RWPE2 (cell line): ENCODE measurements around the gene GFRA4.
A peak's percentile ranks its signal among the peaks of the same experiment; 100 is the strongest.

Source experiments
- ATAC-seq: fragments of 200-7000 bp; cut with Tn5 transposase; 3 replicates; pipeline ENCODE4 v1.9.1; 2021; ENCODE audit warnings: low read depth
- DNase-seq: peaks from one replicate; pipeline ENCODE4 v3.0.0-alpha.2; 2020; ENCODE audit warnings: low spot score
- H3K27ac ChIP-seq: fragments of 450-650 bp; 2 replicates; pipeline ENCODE4 v1.5.1; 2017; ENCODE audit warnings: mild to moderate bottlenecking; ENCODE audit not compliant: poor library complexity, severe bottlenecking
- H3K27me3 ChIP-seq: fragments of 250-450 bp; sonication (Bioruptor Pico); 2 replicates; pipeline ENCODE4 v1.5.1; 2021; ENCODE audit warnings: mild to moderate bottlenecking, moderate library complexity; ENCODE audit not compliant: insufficient read depth, poor library complexity, severe bottlenecking
- H3K36me3 ChIP-seq: fragments of 250-450 bp; sonication (Bioruptor Pico); 2 replicates; pipeline ENCODE4 v1.5.1; 2020; ENCODE audit warnings: low read depth, mild to moderate bottlenecking, moderate library complexity
- H3K4me1 ChIP-seq: fragments of 250-450 bp; sonication (Bioruptor Pico); 2 replicates; pipeline ENCODE4 v1.5.1; 2021; ENCODE audit warnings: mild to moderate bottlenecking, moderate library complexity; ENCODE audit not compliant: insufficient read depth, poor library complexity, severe bottlenecking
- H3K4me3 ChIP-seq: fragments of 250-450 bp; sonication (Bioruptor Pico); 2 replicates; pipeline ENCODE4 v1.5.1; 2021; ENCODE audit warnings: mild to moderate bottlenecking, moderate library complexity; ENCODE audit not compliant: severe bottlenecking
- H3K9me3 ChIP-seq: fragments of 250-450 bp; sonication (Bioruptor Pico); 2 replicates; pipeline ENCODE4 v1.5.1; 2021; ENCODE audit warnings: mild to moderate bottlenecking, moderate library complexity; ENCODE audit not compliant: severe bottlenecking
- CTCF ChIP-seq: fragments of 450-650 bp; IDR thresholded peaks from one replicate; pipeline ENCODE4 v1.5.1; 2017; ENCODE audit warnings: mild to moderate bottlenecking, moderate library complexity; ENCODE audit not compliant: poor library complexity, severe bottlenecking

The GFRA4 gene

GRCh38 chr20:3699037-3699436 lies 35.8 kb upstream of the GFRA4 start:
- H3K27me3 ChIP-seq = no peaks in the 10 kb centered on the region
- no peaks in the 10 kb centered on the region for H3K9me3 ChIP-seq
- no peak overlapping the region for H3K4me3 ChIP-seq
- H3K27ac ChIP-seq = no peak overlapping the region
- no peaks in the 10 kb centered on the region for H3K4me1 ChIP-seq
- ATAC-seq (no peak), DNase-seq (no peak)
- H3K36me3 ChIP-seq = no peaks in the 10 kb centered on the region
- no peak for TF ChIP-seq CTCF

GRCh38 chr20:3698591-3699001 lies 35.4 kb upstream of the GFRA4 start:
- H3K4me3 ChIP-seq = no peak overlapping the region
- ATAC-seq (no peak), DNase-seq (no peak)
- no peaks in the 10 kb centered on the region for H3K4me1 ChIP-seq
- H3K27ac ChIP-seq = no peak overlapping the region
- no peaks in the 10 kb centered on the region for H3K27me3 ChIP-seq
- TF ChIP-seq CTCF = no peak
- H3K36me3 ChIP-seq = no peaks in the 10 kb centered on the region
- H3K9me3 ChIP-seq = no peaks in the 10 kb centered on the region

GRCh38 chr20:3697588-3698305 lies 34.5 kb upstream of the GFRA4 start:
- Histone ChIP-seq H3K27ac (no peak overlapping the region), H3K9me3 (no peaks in the 10 kb centered on the region), H3K36me3 (no peaks in the 10 kb centered on the region), H3K4me1 (no peaks in the 10 kb centered on the region), H3K27me3 (no peaks in the 10 kb centered on the region), H3K4me3 (no peak overlapping the region)
- peak; percentile 29; the same call in 1 of the 3 replicates for ATAC-seq
- DNase-seq = no peak
- TF ChIP-seq CTCF = no peak

GRCh38 chr20:3696745-3697587 lies 33.8 kb upstream of the GFRA4 start:
- DNase-seq (no peak), ATAC-seq (no peak; the same call in 2 of the 3 replicates)
- no peak for TF ChIP-seq CTCF
- H3K27me3 ChIP-seq = no peaks in the 10 kb centered on the region
- H3K9me3 ChIP-seq = no peaks in the 10 kb centered on the region
- no peak overlapping the region for H3K4me3 ChIP-seq
- no peaks in the 10 kb centered on the region for H3K36me3 ChIP-seq
- no peaks in the 10 kb centered on the region for H3K4me1 ChIP-seq
- no peak overlapping the region for H3K27ac ChIP-seq
